ENCODE results near the gene SEC24D.

The SEC24D gene

DNA sequence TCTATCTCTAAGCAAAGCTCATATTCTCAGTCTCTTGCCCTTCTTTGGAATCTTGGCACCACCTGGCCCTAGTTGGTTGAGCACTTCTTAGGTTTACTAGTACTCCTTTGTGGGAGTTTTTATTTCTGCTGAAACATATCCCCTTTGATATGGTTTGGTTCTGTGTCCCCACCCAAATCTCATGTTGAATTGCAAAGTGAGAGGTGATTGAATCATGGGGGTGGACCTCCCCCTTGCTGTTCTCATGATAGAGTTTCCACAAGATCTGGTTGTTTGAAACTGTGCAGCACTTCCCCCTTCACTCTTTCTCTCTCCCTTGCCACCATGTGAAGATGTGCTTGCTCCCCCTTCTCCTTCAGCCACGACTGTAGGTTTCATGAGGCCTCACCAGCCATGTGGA lies 30.5 kb upstream of the SEC24D start:
- Histone ChIP-seq H3K27ac (ENCODE audit: low read depth, low read length, severe bottlenecking) (no peak overlapping the region), H3K4me1 (ENCODE audit: control insufficient read depth, insufficient read depth, low read length, poor library complexity, severe bottlenecking) (no peaks in the 10 kb centered on the region), H3K9me3 (ENCODE audit: control insufficient read depth, low read length) (no peaks in the 10 kb centered on the region), H3K36me3 (ENCODE audit: control insufficient read depth, insufficient read depth, low read length) (no peaks in the 10 kb centered on the region), H3K4me3 (ENCODE audit: extremely low read depth, insufficient read depth, low read length, poor library complexity, severe bottlenecking) (no peak overlapping the region)
- WGBS, 2 experiments (ENCODE audit: insufficient coverage in 2 of 2): 67 to 80% methylated on average over 1 of the region's 1 CpG

DNA sequence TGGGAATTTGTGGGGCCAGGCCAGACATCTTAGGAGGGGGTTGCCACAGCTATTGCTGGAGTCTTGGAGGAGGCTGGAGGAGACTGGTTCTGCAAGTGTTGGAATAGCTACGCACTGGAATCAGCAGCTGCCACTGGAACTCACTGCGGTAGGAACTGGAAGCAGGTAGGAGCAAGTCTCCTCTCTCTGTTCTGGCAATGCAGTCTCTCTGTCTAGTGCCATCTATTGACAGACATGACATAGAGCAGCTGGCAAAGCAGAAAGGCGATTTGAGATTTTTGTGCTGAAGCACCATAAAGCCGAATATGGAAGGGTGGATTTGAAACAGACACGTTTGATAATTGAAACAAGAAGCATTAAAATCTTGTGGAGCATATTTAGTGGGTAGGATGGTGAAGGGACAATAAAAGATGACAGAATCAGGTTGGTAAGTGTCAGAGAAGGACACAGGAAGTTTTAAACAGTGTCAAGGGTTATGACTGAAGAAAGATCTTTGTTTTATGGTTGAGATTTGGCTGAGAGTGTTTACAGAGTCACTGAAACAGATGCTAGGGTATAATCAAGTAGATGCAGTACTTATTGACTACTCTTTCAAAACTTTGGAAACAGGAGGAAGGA lies 29.3 kb upstream of the SEC24D start:
- 22 to 28% methylated on average over 5 of the region's 5 CpGs for WGBS, 2 experiments (ENCODE audit: insufficient coverage in 2 of 2)
- Histone ChIP-seq H3K4me3 (ENCODE audit: extremely low read depth, insufficient read depth, low read length, poor library complexity, severe bottlenecking) (no peak overlapping the region), H3K9me3 (ENCODE audit: control insufficient read depth, low read length) (no peaks in the 10 kb centered on the region), H3K36me3 (ENCODE audit: control insufficient read depth, insufficient read depth, low read length) (no peaks in the 10 kb centered on the region), H3K27ac (ENCODE audit: low read depth, low read length, severe bottlenecking) (no peak overlapping the region), H3K4me1 (ENCODE audit: control insufficient read depth, insufficient read depth, low read length, poor library complexity, severe bottlenecking) (no peaks in the 10 kb centered on the region)

DNA sequence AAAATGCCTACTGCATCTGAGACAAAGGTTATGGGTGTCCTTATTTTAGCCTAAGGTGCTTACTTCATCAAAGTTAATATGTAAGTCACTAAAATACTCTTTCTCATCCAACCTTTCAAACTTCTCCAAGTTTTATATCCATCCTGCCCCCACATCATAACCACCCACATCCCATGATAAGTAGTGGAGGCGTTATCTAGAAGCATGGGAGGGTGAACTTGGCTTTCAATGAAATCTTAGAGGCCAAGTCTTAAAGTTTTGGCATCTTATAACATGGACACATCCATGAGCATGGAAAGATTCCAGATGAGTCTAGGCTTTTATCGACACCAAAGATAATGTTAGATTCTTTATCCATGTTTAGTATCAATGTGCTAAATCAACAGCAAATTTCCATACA lies 22.9 kb upstream of the SEC24D start:
- Histone ChIP-seq H3K4me1 (ENCODE audit: control insufficient read depth, insufficient read depth, low read length, poor library complexity, severe bottlenecking) (no peaks in the 10 kb centered on the region), H3K9me3 (ENCODE audit: control insufficient read depth, low read length) (no peaks in the 10 kb centered on the region), H3K36me3 (ENCODE audit: control insufficient read depth, insufficient read depth, low read length) (no peaks in the 10 kb centered on the region), H3K27ac (ENCODE audit: low read depth, low read length, severe bottlenecking) (no peak overlapping the region), H3K4me3 (ENCODE audit: extremely low read depth, insufficient read depth, low read length, poor library complexity, severe bottlenecking) (no peak overlapping the region)
- 100% methylated on average over 1 of the region's 2 CpGs; no CpG with 5 or more reads in 1 of the 2 experiments for WGBS, 2 experiments (ENCODE audit: insufficient coverage in 2 of 2)

DNA sequence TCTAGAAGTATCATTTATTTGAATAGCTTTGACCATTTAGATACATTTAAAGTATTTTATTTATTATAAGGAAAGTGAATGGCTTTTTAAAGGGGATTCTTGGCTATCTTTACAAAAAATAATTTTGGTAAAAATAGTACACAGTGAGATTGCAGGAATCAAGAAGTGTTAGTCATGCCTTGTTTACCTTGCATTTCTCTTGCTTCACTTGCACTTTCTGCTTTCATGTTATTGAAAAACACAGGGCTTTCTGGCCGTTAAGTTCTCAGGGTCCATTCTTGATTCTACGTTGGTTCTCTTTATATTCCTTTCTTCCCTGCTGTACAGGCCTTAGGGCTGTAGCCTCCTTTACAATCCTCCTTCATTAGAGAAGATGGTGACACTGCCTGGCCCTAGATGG lies 21.8 kb upstream of the SEC24D start:
- Histone ChIP-seq H3K27ac (ENCODE audit: low read depth, low read length, severe bottlenecking) (no peak overlapping the region), H3K9me3 (ENCODE audit: control insufficient read depth, low read length) (no peaks in the 10 kb centered on the region), H3K4me1 (ENCODE audit: control insufficient read depth, insufficient read depth, low read length, poor library complexity, severe bottlenecking) (peaks cover 6% of the 10 kb centered on the region), H3K4me3 (ENCODE audit: extremely low read depth, insufficient read depth, low read length, poor library complexity, severe bottlenecking) (no peak overlapping the region), H3K36me3 (ENCODE audit: control insufficient read depth, insufficient read depth, low read length) (no peaks in the 10 kb centered on the region)
- 78 to 100% methylated on average over 1 to 2 of the region's 2 CpGs for WGBS, 2 experiments (ENCODE audit: insufficient coverage in 2 of 2)

DNA sequence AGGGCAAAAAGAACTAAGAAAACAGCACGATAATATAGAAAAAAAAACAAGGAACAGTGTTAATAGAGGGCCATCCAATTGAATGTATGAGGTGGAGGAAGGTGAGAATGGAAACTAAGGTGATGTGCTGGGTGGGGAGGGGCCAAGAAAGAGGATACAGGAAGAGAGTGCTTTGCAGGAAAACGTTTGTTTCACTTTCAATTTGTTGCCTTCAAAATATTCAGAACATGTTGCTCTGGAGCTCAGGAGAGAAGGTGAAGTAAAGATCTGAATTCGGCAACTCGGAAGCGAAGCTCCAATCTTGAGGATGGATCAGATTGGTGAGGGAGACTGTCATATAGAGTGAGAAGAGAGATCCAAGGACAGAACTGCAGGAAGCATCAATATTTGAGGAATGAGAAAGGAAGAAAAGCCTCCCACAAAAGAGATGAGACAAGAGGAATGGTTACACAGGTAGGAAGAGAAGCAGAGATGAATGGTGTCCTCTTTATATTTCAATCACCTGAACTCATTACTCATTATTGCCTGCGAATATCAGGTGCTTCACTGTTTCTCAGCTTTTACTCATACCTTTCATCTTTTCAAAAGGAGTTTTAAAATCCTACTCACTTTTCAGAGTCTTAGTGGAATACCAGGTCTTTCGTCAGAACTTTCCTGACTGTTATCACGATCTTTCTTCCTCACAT lies 14.7 kb upstream of the SEC24D start:
- H3K27ac ChIP-seq (ENCODE audit: low read depth, low read length, severe bottlenecking): no peak overlapping the region
- H3K9me3 ChIP-seq (ENCODE audit: control insufficient read depth, low read length): no peaks in the 10 kb centered on the region
- H3K4me3 ChIP-seq (ENCODE audit: extremely low read depth, insufficient read depth, low read length, poor library complexity, severe bottlenecking): no peak overlapping the region
- peaks cover 10% of the 10 kb centered on the region for H3K4me1 ChIP-seq (ENCODE audit: control insufficient read depth, insufficient read depth, low read length, poor library complexity, severe bottlenecking)
- H3K36me3 ChIP-seq (ENCODE audit: control insufficient read depth, insufficient read depth, low read length): no peaks in the 10 kb centered on the region
- 21 to 35% methylated on average over 7 of the region's 8 CpGs for WGBS, 2 experiments (ENCODE audit: insufficient coverage in 2 of 2)

DNA sequence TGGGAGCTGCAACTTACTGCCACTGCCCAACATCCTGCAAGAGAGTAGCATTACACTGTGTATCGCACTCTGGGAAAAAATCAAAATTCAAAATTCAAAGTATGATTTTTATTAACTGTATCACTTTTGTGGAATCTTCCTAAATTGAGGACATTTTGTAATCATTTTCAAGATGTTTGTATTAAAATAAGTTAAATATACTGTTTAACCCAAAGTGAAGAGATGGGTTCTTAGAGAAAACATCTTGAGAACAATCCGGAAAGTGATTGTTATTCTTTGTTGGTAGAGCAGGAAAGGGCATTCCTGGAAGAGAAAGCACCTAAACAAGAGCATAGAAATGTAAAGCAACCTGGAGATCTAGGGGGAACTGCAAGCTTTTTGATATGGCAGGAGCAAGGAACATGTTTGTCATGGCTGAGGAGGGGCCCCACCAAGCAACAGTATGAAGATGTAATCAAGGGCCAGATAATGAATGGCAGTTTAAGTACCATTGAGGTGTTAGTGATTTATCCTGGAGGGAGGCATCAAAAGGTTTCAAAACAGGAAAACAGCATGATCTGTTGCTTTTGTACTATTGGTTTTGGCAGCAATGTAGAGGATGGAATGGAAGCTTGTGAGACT lies 14.1 kb upstream of the SEC24D start:
- no peak overlapping the region for H3K4me3 ChIP-seq (ENCODE audit: extremely low read depth, insufficient read depth, low read length, poor library complexity, severe bottlenecking)
- WGBS, 2 experiments (ENCODE audit: insufficient coverage in 2 of 2): 0 to 14% methylated on average over 1 of the region's 2 CpGs
- H3K9me3 ChIP-seq (ENCODE audit: control insufficient read depth, low read length): no peaks in the 10 kb centered on the region
- H3K36me3 ChIP-seq (ENCODE audit: control insufficient read depth, insufficient read depth, low read length): no peaks in the 10 kb centered on the region
- H3K27ac ChIP-seq (ENCODE audit: low read depth, low read length, severe bottlenecking): no peak overlapping the region
- peaks cover 10% of the 10 kb centered on the region for H3K4me1 ChIP-seq (ENCODE audit: control insufficient read depth, insufficient read depth, low read length, poor library complexity, severe bottlenecking)

DNA sequence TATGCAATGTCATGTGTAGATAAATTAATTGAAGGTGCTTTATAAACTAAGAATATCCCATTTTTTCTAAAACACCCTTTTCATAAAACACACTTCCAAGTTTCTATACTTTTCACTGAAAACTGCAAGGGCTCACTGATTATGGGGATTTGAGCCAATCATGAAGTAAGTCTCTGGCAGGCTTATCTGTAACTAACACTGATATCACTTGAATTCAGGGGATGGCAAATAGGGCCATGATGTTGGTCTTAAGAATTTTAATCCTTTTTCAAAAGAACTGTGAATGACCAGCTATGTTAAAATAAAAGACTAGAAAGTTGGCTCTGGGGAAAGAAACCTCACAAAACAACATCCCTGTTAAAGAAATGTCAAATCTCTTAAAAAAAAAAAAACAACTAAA lies 13.0 kb upstream of the SEC24D start:
- no peak overlapping the region for H3K4me3 ChIP-seq (ENCODE audit: extremely low read depth, insufficient read depth, low read length, poor library complexity, severe bottlenecking)
- H3K4me1 ChIP-seq (ENCODE audit: control insufficient read depth, insufficient read depth, low read length, poor library complexity, severe bottlenecking): peaks cover 10% of the 10 kb centered on the region
- no peaks in the 10 kb centered on the region for H3K36me3 ChIP-seq (ENCODE audit: control insufficient read depth, insufficient read depth, low read length)
- H3K9me3 ChIP-seq (ENCODE audit: control insufficient read depth, low read length): no peaks in the 10 kb centered on the region
- H3K27ac ChIP-seq (ENCODE audit: low read depth, low read length, severe bottlenecking): no peak overlapping the region

DNA sequence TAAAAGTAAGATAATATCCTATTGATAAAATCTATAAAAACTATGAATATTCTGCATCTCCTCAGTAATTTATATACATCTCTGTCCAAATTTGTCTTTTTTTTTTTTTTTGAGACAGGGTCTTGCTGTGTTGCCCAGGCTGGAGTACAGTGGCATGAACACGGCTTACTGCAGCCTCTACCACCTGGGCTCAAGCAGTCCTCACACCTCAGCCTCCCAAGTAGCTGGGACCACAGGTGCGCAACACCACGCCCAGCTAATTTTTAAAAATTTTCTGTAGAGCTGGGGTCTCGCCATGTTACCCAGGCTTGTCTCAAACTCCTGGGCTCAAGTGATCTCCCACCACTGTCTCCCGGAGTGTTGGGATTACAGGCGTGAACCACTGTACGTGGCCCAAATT lies 12.3 kb upstream of the SEC24D start:
- H3K4me3 ChIP-seq (ENCODE audit: extremely low read depth, insufficient read depth, low read length, poor library complexity, severe bottlenecking): no peak overlapping the region
- H3K27ac ChIP-seq (ENCODE audit: low read depth, low read length, severe bottlenecking): no peak overlapping the region
- H3K4me1 ChIP-seq (ENCODE audit: control insufficient read depth, insufficient read depth, low read length, poor library complexity, severe bottlenecking): peaks cover 8% of the 10 kb centered on the region
- no peaks in the 10 kb centered on the region for H3K9me3 ChIP-seq (ENCODE audit: control insufficient read depth, low read length)
- H3K36me3 ChIP-seq (ENCODE audit: control insufficient read depth, insufficient read depth, low read length): no peaks in the 10 kb centered on the region
- 81 to 97% methylated on average over 7 of the region's 7 CpGs for WGBS, 2 experiments (ENCODE audit: insufficient coverage in 2 of 2)

DNA sequence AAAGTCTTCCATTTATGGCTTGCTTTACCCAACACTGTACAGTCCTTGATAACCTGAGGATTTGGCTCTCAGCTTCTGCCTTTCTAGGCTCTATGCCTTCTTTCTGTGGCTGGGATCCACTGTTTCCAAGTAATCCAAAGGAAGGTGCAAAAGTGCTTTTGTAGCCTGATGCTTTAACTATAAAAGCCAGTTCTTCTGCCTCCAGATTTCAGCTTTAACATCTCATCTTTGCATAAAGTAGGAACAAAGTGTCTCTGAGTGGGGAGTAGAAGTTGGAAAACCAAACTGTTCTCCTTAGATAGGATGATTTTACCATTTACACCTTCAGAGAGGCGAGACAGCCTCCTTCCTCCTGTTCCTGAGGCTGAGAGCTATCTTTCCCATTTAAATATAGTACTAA lies 11.1 kb upstream of the SEC24D start:
- 80% methylated on average over 1 of the region's 1 CpG; no CpG with 5 or more reads in 1 of the 2 experiments for WGBS, 2 experiments (ENCODE audit: insufficient coverage in 2 of 2)
- H3K4me1 ChIP-seq (ENCODE audit: control insufficient read depth, insufficient read depth, low read length, poor library complexity, severe bottlenecking): peaks cover 3% of the 10 kb centered on the region
- H3K27ac ChIP-seq (ENCODE audit: low read depth, low read length, severe bottlenecking): no peak overlapping the region
- no peaks in the 10 kb centered on the region for H3K9me3 ChIP-seq (ENCODE audit: control insufficient read depth, low read length)
- no peaks in the 10 kb centered on the region for H3K36me3 ChIP-seq (ENCODE audit: control insufficient read depth, insufficient read depth, low read length)
- no peak overlapping the region for H3K4me3 ChIP-seq (ENCODE audit: extremely low read depth, insufficient read depth, low read length, poor library complexity, severe bottlenecking)

DNA sequence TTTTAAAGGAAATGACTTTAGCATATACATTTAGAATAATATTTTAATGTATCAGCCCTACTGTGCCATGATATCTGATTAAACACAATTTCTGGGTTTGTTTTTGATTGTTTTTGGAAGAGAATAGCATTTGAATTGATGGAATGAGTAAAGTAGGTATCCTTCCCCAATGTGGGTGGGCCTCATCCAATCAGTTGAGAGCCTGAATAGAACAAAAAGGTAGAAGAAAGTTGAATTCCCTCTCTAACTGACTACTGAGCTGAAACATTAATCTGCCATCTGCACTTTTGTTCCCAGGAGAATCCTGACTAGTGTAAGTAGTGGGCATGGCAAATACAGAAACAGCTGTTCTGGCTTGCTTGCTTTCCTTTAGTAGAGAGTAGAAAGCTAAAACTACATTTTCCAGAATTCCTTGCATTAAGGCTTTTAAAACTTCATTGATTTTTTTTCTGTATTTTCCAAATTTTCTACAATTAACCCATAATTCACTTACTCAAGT lies 9.7 kb upstream of the SEC24D start:
- Histone ChIP-seq H3K27ac (ENCODE audit: low read depth, low read length, severe bottlenecking) (no peak overlapping the region), H3K9me3 (ENCODE audit: control insufficient read depth, low read length) (no peaks in the 10 kb centered on the region), H3K4me3 (ENCODE audit: extremely low read depth, insufficient read depth, low read length, poor library complexity, severe bottlenecking) (no peak overlapping the region), H3K36me3 (ENCODE audit: control insufficient read depth, insufficient read depth, low read length) (no peaks in the 10 kb centered on the region), H3K4me1 (ENCODE audit: control insufficient read depth, insufficient read depth, low read length, poor library complexity, severe bottlenecking) (peaks cover 3% of the 10 kb centered on the region)

DNA sequence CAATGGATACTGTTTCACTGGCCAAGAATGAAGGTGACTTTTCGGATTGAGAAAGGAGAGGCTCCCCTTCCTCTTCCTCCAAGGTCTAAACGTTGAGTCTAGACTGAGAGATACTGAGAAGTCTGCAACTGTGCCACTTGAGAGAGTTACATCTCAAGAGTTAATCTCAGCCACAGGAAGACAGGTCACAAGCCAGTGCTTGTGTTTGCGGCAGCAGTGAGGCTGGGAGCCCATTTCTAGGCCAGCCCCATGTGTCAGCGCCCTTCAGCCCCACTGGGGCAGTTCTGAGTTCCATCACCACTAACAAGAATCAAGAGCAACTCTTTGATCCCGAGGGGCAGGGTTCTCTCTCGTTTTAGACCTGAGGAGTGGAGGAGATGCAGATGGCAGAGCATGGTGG lies 7.3 kb upstream of the SEC24D start:
- 95 to 96% methylated on average over 4 of the region's 6 CpGs for WGBS, 2 experiments (ENCODE audit: insufficient coverage in 2 of 2)
- Histone ChIP-seq H3K27ac (ENCODE audit: low read depth, low read length, severe bottlenecking) (no peak overlapping the region), H3K9me3 (ENCODE audit: control insufficient read depth, low read length) (no peaks in the 10 kb centered on the region), H3K36me3 (ENCODE audit: control insufficient read depth, insufficient read depth, low read length) (no peaks in the 10 kb centered on the region), H3K4me3 (ENCODE audit: extremely low read depth, insufficient read depth, low read length, poor library complexity, severe bottlenecking) (no peak overlapping the region), H3K4me1 (ENCODE audit: control insufficient read depth, insufficient read depth, low read length, poor library complexity, severe bottlenecking) (no peaks in the 10 kb centered on the region)
